Body of pancreas (tissue), 4 donors: Measurements from ENCODE around the gene PDCD4.

Source experiments
- CTCF ChIP-seq, 7 experiments: fragments of 450-650 bp in 4 of 7; fragments of 200-600 bp in 3 of 7; sonication (generic) in 3 of 7; IDR thresholded peaks; one replicate each; pipeline ENCODE4 v1.5.1; 2016 to 2019; ENCODE audit warnings: antibody characterized with exemption in 7 of 7
- POLR2A ChIP-seq, 3 donors: fragments of 450-650 bp; IDR thresholded peaks; one replicate each; pipeline ENCODE4 v1.6.1; 2016; ENCODE audit warnings: antibody characterized with exemption in 3 of 3, mild to moderate bottlenecking in 2 of 3

GRCh38 chr10:110841767-110842267 is 29.9 kb upstream of the PDCD4 start:
- no peak for TF ChIP-seq POLR2A (IDR thresholded peaks at IDR 0.05)
- TF ChIP-seq CTCF (IDR thresholded peaks at IDR 0.05), result no peak
